ENCODE results near the gene SHC3.

- TF ChIP-seq, protein P1, sequence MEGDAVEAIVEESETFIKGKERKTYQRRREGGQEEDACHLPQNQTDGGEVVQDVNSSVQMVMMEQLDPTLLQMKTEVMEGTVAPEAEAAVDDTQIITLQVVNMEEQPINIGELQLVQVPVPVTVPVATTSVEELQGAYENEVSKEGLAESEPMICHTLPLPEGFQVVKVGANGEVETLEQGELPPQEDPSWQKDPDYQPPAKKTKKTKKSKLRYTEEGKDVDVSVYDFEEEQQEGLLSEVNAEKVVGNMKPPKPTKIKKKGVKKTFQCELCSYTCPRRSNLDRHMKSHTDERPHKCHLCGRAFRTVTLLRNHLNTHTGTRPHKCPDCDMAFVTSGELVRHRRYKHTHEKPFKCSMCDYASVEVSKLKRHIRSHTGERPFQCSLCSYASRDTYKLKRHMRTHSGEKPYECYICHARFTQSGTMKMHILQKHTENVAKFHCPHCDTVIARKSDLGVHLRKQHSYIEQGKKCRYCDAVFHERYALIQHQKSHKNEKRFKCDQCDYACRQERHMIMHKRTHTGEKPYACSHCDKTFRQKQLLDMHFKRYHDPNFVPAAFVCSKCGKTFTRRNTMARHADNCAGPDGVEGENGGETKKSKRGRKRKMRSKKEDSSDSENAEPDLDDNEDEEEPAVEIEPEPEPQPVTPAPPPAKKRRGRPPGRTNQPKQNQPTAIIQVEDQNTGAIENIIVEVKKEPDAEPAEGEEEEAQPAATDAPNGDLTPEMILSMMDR (conservative IDR thresholded peaks at IDR 0.05; ENCODE audit: low read length): no peak
- TF ChIP-seq EZH2phosphoT487 (IDR thresholded peaks at IDR 0.05; ENCODE audit: borderline replicate concordance, low read depth, low read length): no peak
Observed at GRCh38 chr9:89120704-89121103, 57.9 kb downstream of the SHC3 start.
